HG02588 (cell line): Measurements from ENCODE around the gene RGP1.
A peak's percentile ranks its signal among the peaks of the same experiment; 100 is the strongest.

Experiments
- ATAC-seq: cut with Tn5 transposase; IDR thresholded peaks from one replicate; pipeline ENCODE4 v1.9.1; 2021; ENCODE audit warnings: mild to moderate bottlenecking, moderate library complexity; ENCODE audit not compliant: unreplicated experiment

The RGP1 gene

DNA sequence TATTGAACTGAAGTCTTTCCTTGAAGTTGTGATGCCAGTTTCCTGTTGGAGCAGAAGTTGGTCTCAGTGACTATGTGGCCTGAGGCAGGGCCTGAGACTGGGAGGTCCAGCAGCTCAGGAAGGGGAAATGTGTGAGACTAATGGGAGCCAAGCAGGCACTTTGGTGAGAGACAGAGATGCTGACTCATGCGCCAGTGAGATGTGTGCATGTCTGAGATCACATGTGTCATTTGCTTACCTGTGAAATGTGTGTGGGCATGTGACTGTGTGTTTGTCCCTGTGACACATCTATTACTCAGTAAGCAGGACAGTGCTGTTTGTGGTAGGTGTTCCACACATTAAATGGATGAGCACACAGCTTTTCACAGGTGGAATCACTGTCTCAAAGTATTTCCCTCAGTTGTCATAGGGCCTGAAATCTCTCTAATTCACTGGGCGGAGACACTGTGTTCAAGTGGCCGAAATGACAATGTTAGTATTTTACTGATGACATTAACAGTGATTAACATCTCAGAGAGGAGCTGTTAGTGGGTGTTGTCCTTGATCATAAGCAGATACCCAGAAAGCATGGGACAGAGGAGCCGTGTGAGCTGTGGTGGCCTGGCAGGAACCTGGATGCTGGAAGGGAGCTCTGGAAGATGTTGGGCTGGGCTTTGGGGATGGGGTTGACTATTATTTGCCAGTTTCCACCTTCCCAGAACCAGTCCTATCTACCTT is 49.7 kb downstream of the RGP1 start:
- ATAC-seq: peak; percentile 47

DNA sequence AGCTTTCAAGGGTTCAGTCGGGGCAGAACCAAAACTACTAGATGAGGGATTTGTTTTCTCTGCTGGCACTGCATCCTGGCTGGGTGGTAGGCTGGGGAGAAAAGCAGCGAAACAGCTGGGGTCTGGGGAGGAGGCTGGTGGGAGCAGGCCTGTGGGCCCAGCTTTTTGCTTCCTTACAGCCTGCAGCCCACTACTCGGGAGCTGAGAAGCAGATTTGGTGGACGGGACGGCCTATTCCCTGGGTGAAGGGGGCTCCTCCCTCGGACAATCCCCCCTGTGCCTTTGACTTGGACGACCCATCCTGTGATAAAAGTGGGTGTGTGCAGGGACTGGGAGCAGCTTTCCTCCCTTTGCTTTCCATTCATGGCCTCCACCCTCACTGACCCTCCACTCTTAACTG is 51.4 kb downstream of the RGP1 start:
- ATAC-seq: no peak

DNA sequence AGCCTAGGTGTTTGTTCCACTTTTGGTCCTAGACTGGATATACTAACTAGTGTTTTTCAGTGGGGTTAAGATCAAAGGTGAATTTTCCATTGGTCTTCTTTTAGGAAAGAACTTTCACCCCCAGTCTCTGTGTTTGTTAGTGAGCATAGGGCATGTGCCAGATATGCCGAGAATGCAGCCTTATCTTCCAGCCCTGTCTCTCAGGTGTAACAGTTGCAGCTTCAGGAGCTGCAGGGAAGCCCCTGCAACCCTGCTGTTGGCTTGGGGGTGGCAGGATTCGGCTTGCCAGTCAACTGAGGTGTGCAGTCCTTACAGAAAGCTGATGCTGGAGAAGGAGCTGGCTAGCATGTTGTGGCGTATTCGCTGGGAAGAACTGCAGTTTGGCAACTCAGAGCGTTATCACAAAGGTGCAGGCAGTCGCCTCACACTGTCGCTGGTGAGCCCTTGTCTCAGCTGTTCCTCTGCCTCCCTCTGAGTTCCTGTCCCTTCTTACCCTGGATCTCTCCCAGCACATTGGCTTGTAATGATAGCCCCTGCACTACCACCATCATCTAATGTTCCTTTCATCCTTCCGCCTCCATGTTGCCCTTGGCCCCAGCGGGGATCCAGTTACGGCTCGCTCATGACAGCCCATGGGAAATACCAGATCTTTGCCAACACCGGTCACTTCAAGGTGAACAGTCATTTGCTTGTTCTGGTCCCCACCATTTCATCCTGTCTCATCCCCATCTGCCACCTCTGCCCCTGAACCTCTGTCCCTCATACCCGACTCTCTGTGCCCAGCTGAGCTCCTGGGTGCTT is 52.4 kb downstream of the RGP1 start:
- no peak for ATAC-seq

DNA sequence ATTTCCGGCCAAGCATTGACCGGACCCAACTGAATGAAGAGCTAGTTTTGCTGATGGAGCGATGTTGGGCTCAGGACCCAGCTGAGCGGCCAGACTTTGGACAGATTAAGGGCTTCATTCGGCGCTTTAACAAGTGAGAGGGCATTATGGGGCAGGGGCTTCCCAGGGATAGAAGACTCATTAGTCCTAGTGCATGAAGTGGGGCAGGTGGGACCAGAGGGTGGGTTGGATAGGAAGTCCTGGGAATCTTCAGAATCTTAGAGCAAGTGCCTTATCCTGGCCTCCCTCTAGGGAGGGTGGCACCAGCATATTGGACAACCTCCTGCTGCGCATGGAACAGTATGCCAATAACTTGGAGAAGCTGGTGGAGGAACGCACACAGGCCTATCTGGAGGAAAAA is 57.0 kb downstream of the RGP1 start:
- no peak for ATAC-seq
